Measurements from ENCODE around the gene CBX5.
"Not testable (repeated sequence)": the region's sequence is repeated elsewhere in the genome, so short reads cannot be mapped to it uniquely, and the experiment has no call there.

GRCh38 chr12:54312309-54312708 lies 32.4 kb upstream of the CBX5 start:
- TF ChIP-seq, protein P1, sequence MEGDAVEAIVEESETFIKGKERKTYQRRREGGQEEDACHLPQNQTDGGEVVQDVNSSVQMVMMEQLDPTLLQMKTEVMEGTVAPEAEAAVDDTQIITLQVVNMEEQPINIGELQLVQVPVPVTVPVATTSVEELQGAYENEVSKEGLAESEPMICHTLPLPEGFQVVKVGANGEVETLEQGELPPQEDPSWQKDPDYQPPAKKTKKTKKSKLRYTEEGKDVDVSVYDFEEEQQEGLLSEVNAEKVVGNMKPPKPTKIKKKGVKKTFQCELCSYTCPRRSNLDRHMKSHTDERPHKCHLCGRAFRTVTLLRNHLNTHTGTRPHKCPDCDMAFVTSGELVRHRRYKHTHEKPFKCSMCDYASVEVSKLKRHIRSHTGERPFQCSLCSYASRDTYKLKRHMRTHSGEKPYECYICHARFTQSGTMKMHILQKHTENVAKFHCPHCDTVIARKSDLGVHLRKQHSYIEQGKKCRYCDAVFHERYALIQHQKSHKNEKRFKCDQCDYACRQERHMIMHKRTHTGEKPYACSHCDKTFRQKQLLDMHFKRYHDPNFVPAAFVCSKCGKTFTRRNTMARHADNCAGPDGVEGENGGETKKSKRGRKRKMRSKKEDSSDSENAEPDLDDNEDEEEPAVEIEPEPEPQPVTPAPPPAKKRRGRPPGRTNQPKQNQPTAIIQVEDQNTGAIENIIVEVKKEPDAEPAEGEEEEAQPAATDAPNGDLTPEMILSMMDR (IDR thresholded peaks at IDR 0.05): not testable (repeated sequence)
- TF ChIP-seq SIN3A (IDR thresholded peaks at IDR 0.05; ENCODE audit: borderline replicate concordance, insufficient read depth, low read depth, low read length); REST (IDR thresholded peaks at IDR 0.05; ENCODE audit: insufficient read depth in 1 of 2, low read depth in 2 of 2, low read length in 1 of 2); TCF7L2 (IDR thresholded peaks at IDR 0.05; ENCODE audit: low read depth, low read length); POLR2AphosphoS5 (IDR thresholded peaks at IDR 0.05; ENCODE audit: low read depth, low read length): not testable (repeated sequence)
